ENCODE data around the gene NOVA2. TPM values are rescaled to one million over a fixed set of nuclear protein-coding genes. Genes with fewer than 3 reads are reported as not detected.

NOVA2 gene
- total and polyA plus RNA-seq, 8 donors: 6.4 to 13.9 (median 11.5) TPM

DNA sequence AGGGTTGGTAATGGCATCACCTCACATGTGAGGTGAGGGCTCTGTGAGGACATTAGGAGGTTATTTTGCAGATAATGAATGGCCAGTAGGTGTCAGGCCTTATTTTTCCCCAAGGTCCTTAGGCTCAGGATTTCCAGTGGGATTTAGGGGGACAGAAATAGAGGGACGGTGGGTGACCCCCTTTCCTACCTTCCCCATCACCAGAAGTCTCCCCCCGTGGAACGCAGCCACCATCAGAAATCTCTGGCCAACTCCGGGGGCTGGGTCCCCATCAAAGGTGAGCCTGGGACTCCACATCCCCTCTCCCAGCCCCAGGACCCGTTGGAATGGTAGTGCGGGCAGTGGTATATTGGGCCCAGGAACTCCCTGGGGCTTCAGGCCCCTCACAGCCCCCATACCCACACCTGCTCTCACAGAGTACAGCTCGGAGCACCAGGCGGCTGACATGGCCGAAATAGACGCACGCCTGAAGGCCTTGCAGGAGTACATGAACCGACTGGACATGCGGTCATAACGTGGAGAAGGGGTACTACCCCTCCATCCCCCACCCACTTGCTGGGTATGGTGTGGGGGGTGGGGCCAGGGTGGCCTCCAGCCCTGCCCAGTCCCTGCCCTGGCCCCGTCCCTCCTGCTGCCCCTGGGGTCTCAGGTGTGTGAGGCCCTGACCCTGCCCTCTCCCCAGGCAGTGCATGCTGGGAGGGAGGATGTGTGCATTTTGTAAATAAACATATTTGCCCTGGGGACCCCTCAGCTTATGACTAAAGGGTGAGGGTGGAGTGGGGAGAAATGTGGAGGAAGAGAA, 44.4 kb upstream of the NOVA2 start:
- DNase-seq (no peak), ATAC-seq (no peak)
- Histone ChIP-seq H3K4me1 (peaks cover 7 to 47% of the 10 kb centered on the region in 2 donors), H3K27ac (peak overlapping the region in 1 of 2 donors; percentile 13), H3K36me3 (no peaks in the 10 kb centered on the region), H3K4me3 (no peak overlapping the region), H3K27me3 (peaks cover 30 to 48% of the 10 kb centered on the region in 2 donors), H3K9me3 (no peaks in the 10 kb centered on the region)
- TF ChIP-seq, protein P1, sequence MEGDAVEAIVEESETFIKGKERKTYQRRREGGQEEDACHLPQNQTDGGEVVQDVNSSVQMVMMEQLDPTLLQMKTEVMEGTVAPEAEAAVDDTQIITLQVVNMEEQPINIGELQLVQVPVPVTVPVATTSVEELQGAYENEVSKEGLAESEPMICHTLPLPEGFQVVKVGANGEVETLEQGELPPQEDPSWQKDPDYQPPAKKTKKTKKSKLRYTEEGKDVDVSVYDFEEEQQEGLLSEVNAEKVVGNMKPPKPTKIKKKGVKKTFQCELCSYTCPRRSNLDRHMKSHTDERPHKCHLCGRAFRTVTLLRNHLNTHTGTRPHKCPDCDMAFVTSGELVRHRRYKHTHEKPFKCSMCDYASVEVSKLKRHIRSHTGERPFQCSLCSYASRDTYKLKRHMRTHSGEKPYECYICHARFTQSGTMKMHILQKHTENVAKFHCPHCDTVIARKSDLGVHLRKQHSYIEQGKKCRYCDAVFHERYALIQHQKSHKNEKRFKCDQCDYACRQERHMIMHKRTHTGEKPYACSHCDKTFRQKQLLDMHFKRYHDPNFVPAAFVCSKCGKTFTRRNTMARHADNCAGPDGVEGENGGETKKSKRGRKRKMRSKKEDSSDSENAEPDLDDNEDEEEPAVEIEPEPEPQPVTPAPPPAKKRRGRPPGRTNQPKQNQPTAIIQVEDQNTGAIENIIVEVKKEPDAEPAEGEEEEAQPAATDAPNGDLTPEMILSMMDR (IDR thresholded peaks at IDR 0.05): no peak
- intact Hi-C loops (cut with DNase I): no loop called here

DNA sequence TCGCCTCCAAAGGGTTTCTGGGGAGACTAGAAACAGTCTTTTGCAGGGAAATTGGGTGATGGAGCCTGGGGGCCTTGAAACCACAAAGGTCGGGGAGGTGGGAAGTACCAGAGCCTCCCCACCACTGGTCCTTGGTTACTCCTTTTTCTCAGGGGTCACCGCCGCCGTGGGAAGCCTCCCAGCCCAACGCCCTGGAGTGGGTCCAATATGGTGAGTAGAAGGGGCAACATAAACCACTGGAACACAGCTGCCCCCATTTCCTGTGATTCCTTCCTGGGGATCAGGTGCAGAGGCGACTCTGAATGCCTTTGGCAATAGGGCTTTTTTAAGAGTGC, 43.4 kb upstream of the NOVA2 start:
- ATAC-seq: no peak
- Histone ChIP-seq H3K36me3 (no peaks in the 10 kb centered on the region), H3K4me1 (peaks cover 7 to 40% of the 10 kb centered on the region in 2 donors), H3K4me3 (peak overlapping the region in 1 of 2 donors; percentile 78), H3K27me3 (peaks cover 20 to 42% of the 10 kb centered on the region in 2 donors), H3K27ac (peak overlapping the region in 1 of 2 donors; percentile 13), H3K9me3 (no peaks in the 10 kb centered on the region)
- TF ChIP-seq, protein P1 (IDR thresholded peaks at IDR 0.05): peak in 1 of 2 donors; percentile 9
- intact Hi-C loops (cut with DNase I): no loop called here
- no peak for DNase-seq

DNA sequence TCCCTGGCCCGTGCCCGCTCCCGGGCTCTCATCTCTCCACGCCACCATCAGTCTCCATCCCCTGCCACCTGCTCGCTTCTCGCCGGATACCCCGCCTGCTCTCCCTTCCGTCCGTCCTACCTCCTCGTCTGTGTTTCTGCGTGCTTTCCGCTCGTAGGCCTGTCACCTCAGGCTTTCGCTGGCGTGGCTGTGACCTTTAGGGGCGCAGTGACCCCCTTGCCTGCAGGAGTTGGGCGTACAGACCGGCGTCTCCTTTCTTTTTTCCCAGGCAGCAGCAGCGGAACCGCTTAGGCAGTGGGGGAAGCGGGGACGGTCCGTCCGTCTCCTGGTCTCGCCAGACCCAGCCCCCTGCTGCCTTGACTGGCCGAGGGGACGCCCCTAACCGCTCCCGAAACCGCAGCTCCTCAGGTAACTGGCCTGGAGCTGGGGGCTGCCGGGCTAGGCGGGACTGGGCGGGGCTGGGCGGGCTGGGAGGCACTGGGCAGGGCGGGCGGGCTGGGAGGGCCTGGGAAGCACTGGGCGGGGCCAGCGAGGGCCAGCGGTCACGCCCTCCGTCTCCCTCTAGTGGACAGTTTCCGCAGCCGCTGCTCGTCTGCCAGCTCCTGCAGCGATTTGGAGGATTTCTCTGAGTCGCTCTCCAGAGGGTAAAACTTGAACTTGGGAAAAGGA, 42.9 kb upstream of the NOVA2 start:
- intact Hi-C loops (cut with DNase I): no loop called here
- peaks cover 7 to 35% of the 10 kb centered on the region in 2 donors for H3K4me1 ChIP-seq
- TF ChIP-seq, protein P1 (IDR thresholded peaks at IDR 0.05): peak; percentile 73 to 92
- H3K4me3 ChIP-seq: peak overlapping the region; percentile 46 to 78
- H3K27ac ChIP-seq: peak overlapping the region in 1 of 2 donors; percentile 73
- H3K27me3 ChIP-seq: peaks cover 17 to 37% of the 10 kb centered on the region in 2 donors
- ATAC-seq (peak; percentile 86), DNase-seq (peak; percentile 75 to 95 (median 87))
- H3K9me3 ChIP-seq: no peaks in the 10 kb centered on the region
- no peaks in the 10 kb centered on the region for H3K36me3 ChIP-seq

DNA sequence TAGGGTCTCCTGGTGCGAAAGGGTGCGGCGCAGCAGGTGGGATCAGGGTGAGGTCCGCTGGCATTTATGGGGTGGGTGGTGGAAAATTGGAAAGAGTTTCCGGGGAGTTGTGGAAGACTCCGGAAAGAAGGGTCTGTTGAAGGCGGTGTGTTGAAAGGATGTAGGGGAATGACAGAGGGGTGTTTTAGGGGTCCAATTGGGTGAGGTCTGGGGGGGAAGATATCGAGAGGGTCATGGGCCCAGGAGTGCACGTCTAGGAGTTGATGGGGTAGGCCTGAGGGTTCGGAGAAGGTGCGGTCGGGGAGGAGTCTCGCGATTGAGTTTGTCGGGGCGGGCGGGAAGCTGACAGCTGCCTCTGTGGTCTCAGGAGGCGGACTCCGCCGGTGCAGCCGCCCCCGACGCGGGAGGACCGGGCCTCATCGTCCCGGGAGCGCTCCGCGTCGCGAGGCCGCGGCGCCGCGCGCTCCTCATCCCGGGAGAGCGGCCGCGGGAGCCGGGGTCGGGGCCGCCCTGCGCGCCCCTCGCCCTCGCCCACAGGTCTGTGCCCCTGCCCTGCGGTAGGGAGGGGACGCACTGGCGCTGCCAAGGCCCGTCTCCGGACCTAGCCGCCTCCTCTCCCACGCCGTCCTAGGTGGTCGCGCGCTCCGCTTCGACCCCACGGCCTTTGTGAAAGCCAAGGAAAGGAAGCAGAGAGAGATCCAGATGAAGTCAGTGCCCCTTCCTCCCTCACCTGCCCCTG, 42.2 kb upstream of the NOVA2 start:
- Histone ChIP-seq H3K27me3 (peaks cover 17 to 37% of the 10 kb centered on the region in 2 donors), H3K36me3 (no peaks in the 10 kb centered on the region), H3K27ac (peak overlapping the region in 1 of 2 donors; percentile 73), H3K4me1 (peaks cover 7 to 29% of the 10 kb centered on the region in 2 donors), H3K4me3 (peak overlapping the region; percentile 46 to 78), H3K9me3 (no peaks in the 10 kb centered on the region)
- intact Hi-C loops (cut with DNase I): no loop called here
- TF ChIP-seq, protein P1 (IDR thresholded peaks at IDR 0.05): no peak
- DNase-seq: peak in 1 of 4 donors; percentile 85
- ATAC-seq: peak; percentile 25

Measured in left lung (tissue), 10 donors.